Neural crest cell (in vitro differentiated cells): Measurements from ENCODE around the gene NANOS3. TPM values are rescaled to one million over a fixed set of nuclear protein-coding genes. Genes with fewer than 3 reads are reported as not detected.
"Not testable (repeated sequence)": the region's sequence is repeated elsewhere in the genome, so short reads cannot be mapped to it uniquely, and the experiment has no call there.

Experiments
- DNase-seq: peaks from one replicate; pipeline ENCODE4 v3.0.0; 2021; ENCODE audit warnings: low read depth, mixed read lengths, low spot score
- H3K27ac Mint-ChIP-seq: one replicate; pipeline ENCODE4 v1.8.0; 2021; ENCODE audit warnings: mild to moderate bottlenecking, mixed read lengths; ENCODE audit not compliant: unreplicated experiment
- H3K27me3 Mint-ChIP-seq: 2 replicates; pipeline ENCODE4 v1.8.0; 2021; ENCODE audit warnings: low read depth, mild to moderate bottlenecking, mixed read lengths
- H3K36me3 Mint-ChIP-seq: 2 replicates; pipeline ENCODE4 v1.8.0; 2021; ENCODE audit warnings: low read depth, mild to moderate bottlenecking, mixed read lengths
- H3K4me1 Mint-ChIP-seq: 2 replicates; pipeline ENCODE4 v1.8.0; 2021; ENCODE audit warnings: mixed read lengths
- H3K4me3 Mint-ChIP-seq: one replicate; pipeline ENCODE4 v1.8.0; 2021; ENCODE audit warnings: mild to moderate bottlenecking, mixed read lengths
- H3K9me3 Mint-ChIP-seq: 2 replicates; pipeline ENCODE4 v1.8.0; 2021; ENCODE audit warnings: mixed read lengths
- total RNA-seq: library from RNA; stranded (reverse); gene quantifications from 2 replicates; pipeline ENCODE4 v1.2.1, GENCODE V29; 2021
- TF ChIP-seq, protein P1 (sequence below): fragments of 200-600 bp; sonication (generic); conservative IDR thresholded peaks from 2 replicates; pipeline ENCODE4 v1.5.0; 2021; ENCODE audit warnings: antibody characterized with exemption, mild to moderate bottlenecking

The NANOS3 gene
- total RNA-seq, 1 donor from 2014 or later, result 1.6 TPM

DNA sequence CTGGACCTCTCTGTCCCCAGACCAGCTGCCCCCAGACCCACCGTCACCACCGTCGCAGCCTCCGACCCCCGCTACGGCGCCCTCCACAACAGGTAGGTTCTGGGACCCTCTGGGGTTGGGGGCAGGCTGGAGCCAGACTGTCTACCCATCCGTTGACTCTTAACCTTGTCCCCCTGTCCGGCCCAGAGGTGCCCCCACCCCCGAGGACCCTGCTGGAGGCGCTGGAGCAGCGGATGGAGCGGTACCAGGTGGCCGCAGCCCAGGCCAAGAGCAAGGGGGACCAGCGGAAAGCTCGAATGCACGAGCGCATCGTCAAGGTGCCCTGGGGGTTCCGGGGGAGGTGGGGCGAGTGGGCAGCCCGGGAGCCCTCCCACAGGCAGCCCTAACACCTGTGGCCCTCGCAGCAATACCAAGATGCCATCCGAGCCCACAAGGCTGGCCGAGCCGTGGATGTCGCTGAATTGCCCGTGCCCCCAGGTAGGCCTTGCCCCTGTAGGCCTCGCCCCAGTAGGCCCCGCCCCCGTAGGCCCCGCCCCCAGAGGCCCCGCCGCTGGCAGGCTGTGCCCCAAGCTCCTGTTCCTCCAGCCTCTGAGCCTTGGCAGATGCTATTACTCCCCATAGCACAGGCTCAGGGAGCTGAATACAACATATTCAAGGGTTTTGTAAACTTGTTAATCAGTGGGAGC, 41.9 kb downstream of the NANOS3 start:
- TF ChIP-seq, protein P1, sequence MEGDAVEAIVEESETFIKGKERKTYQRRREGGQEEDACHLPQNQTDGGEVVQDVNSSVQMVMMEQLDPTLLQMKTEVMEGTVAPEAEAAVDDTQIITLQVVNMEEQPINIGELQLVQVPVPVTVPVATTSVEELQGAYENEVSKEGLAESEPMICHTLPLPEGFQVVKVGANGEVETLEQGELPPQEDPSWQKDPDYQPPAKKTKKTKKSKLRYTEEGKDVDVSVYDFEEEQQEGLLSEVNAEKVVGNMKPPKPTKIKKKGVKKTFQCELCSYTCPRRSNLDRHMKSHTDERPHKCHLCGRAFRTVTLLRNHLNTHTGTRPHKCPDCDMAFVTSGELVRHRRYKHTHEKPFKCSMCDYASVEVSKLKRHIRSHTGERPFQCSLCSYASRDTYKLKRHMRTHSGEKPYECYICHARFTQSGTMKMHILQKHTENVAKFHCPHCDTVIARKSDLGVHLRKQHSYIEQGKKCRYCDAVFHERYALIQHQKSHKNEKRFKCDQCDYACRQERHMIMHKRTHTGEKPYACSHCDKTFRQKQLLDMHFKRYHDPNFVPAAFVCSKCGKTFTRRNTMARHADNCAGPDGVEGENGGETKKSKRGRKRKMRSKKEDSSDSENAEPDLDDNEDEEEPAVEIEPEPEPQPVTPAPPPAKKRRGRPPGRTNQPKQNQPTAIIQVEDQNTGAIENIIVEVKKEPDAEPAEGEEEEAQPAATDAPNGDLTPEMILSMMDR, result no peak
- H3K27me3 Mint-ChIP-seq, result no peaks in the 10 kb centered on the region
- peaks cover 28% of the 10 kb centered on the region for H3K36me3 Mint-ChIP-seq
- H3K4me1 Mint-ChIP-seq, result peaks cover 4% of the 10 kb centered on the region
- H3K9me3 Mint-ChIP-seq, result peaks cover 3% of the 10 kb centered on the region
- no peak for DNase-seq
- no peak overlapping the region for H3K4me3 Mint-ChIP-seq
- H3K27ac Mint-ChIP-seq, result no peak overlapping the region

DNA sequence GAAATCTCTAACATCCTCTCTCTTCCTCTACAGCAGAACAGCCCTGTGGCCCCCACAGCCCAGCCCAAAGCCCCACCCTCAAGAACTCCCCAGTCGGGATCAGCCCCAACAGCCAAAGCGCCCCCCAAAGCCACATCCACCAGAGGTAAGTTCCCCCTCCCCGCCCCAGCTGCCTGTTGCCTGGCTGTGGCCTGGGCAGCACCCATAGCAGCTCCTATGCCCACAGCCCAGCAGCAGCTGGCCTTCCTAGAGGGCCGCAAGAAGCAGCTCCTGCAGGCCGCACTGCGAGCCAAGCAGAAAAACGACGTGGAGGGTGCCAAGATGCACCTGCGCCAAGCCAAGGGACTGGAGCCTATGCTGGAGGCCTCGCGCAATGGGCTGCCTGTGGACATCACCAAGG, 43.6 kb downstream of the NANOS3 start:
- H3K4me3 Mint-ChIP-seq, result no peak overlapping the region

DNA sequence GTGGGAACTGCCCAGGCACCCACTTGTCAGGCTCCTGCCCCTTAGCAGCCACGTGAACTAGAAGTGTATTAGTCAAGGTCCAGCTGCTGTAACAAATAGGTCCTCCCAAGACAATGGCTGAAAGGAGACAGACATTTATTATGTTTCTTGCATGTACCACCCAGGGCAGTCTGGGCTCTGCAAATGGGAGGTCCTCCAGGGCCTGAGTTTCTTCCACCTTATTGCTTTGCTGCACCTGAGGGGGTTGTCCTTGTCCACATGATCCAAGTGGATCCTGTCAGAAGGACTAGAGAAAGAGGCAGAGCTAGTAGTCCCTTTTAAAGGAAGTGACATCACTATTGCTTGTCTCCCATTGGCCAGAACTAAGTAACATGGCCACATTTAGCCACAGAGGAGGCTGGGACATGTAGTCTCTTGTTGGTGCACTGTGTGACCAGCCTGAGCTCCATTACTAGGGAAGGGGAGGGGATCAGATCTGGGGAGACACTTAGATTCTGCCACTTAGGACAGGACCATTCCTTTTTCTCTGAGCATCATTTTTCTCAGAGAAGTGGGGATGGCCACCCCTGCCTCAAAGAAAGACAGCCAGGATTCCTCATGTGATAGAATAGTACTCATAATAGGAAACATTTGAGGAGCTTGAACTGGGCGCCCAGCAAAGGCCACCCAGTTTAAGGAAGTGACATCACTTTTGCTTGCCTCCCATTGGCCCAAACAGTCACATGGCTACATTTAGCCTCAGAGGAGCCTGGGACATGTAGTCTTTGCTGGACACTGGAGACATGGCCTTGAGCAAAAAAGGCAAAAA, 44.2 kb downstream of the NANOS3 start:
- Mint-ChIP-seq H3K36me3 (peaks cover 34% of the 10 kb centered on the region), H3K27me3 (no peaks in the 10 kb centered on the region), H3K4me3 (no peak overlapping the region), H3K27ac (peak overlapping the region; percentile 69), H3K4me1 (peaks cover 4% of the 10 kb centered on the region), H3K9me3 (peaks cover 3% of the 10 kb centered on the region)
- DNase-seq, result no peak
- TF ChIP-seq, protein P1, result no peak

More for the DNA sequence above, 43.6 kb downstream of the NANOS3 start:
- no peak for DNase-seq
- peaks cover 4% of the 10 kb centered on the region for H3K4me1 Mint-ChIP-seq
- H3K27me3 Mint-ChIP-seq, result no peaks in the 10 kb centered on the region
- TF ChIP-seq, protein P1, result no peak
- H3K9me3 Mint-ChIP-seq, result peaks cover 3% of the 10 kb centered on the region
- H3K36me3 Mint-ChIP-seq, result peaks cover 32% of the 10 kb centered on the region
- H3K27ac Mint-ChIP-seq, result no peak overlapping the region

DNA sequence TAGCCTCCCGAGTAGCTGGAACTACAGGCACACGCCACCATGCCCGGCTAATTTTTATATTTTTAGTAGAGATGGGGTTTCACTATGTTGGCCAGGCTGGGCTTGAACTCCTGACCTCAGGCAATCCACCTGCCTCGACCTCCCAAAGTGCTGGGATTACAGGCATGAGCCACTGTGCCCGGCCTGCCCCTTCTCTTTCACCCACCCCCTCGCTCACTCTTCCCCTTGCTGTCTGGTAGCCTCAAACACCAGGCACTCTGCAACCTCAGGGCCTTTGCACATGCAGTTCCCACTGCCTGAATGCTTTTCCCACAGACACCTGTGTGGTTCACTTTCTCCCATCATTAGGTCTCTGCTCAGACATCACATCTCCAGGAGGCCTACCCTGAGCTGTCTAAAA, 45.2 kb downstream of the NANOS3 start:
- not testable (repeated sequence) for H3K27ac Mint-ChIP-seq, H3K27me3 Mint-ChIP-seq

DNA sequence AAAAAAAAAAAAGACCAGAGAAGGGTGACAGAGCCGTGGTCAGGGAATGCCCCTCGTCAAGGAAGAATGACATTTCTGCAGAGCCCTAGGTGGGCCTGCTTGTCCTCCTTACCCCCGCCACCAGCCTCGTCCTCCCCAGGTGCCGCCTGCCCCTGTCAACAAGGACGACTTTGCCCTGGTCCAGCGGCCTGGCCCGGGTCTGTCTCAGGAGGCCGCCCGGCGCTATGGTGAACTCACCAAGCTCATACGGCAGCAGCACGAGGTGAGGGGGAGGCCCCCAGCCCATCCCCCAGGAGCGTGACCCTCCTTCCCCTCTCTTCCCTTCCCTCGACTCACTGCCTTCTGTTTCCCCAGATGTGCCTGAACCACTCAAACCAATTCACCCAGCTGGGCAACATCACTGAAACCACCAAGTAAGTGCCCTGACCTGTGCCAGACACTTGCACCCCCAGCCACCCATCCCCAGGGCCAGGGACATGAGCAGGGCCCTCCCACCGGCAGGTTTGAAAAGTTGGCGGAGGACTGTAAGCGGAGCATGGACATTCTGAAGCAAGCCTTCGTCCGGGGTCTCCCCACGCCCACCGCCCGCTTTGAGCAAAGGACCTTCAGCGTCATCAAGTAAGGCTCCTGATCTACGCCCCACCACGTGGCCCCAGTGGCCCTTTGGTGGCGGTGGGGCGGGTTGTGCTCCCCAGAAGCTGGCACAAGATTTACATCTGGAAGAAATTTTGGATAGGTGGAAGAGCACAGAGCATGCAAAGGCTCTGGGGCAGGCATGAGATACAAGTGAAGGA, 46.5 kb downstream of the NANOS3 start:
- TF ChIP-seq, protein P1, result no peak
- H3K36me3 Mint-ChIP-seq, result peaks cover 35% of the 10 kb centered on the region
- no peak for DNase-seq
- H3K9me3 Mint-ChIP-seq, result peaks cover 3% of the 10 kb centered on the region
- H3K27me3 Mint-ChIP-seq, result no peaks in the 10 kb centered on the region
- H3K27ac Mint-ChIP-seq, result no peak overlapping the region
- H3K4me1 Mint-ChIP-seq, result peaks cover 4% of the 10 kb centered on the region
- no peak overlapping the region for H3K4me3 Mint-ChIP-seq

More for the DNA sequence above, 45.2 kb downstream of the NANOS3 start:
- H3K9me3 Mint-ChIP-seq, H3K4me3 Mint-ChIP-seq, DNase-seq, H3K4me1 Mint-ChIP-seq: not testable (repeated sequence)
- peaks cover 34% of the 10 kb centered on the region for H3K36me3 Mint-ChIP-seq
